HFF-Myc (cell line): ENCODE data around the gene PRKAG2.
"Not testable (repeated sequence)": the region's sequence is repeated elsewhere in the genome, so short reads cannot be mapped to it uniquely, and the experiment has no call there.

Experiments
- DNase-seq: peaks from one replicate; pipeline ENCODE4 v3.0.0-alpha.2; 2011; ENCODE audit warnings: low read depth; ENCODE audit errors: extremely low read depth
- H3K4me3 ChIP-seq: replicated peaks from 2 replicates; pipeline ENCODE4 v1.5.1; 2011; ENCODE audit warnings: low read depth, mild to moderate bottlenecking, control low read depth, low read length
- CTCF ChIP-seq: IDR thresholded peaks from 2 replicates; pipeline ENCODE4 v1.5.1; 2012; ENCODE audit warnings: mild to moderate bottlenecking, low read depth, low read length, control low read depth; ENCODE audit errors: missing control alignments

The PRKAG2 gene

GRCh38 chr7:151540146-151540545 is 336.8 kb downstream of the PRKAG2 start:
- TF ChIP-seq CTCF: no peak
- DNase-seq: no peak
- no peak overlapping the region for H3K4me3 ChIP-seq

- H3K4me3 ChIP-seq: no peak overlapping the region
- no peak for DNase-seq
- TF ChIP-seq CTCF: no peak
Observed at GRCh38 chr7:151539088-151539671, 337.7 kb downstream of the PRKAG2 start.

GRCh38 chr7:151537818-151538561 is 338.9 kb downstream of the PRKAG2 start:
- H3K4me3 ChIP-seq: no peak overlapping the region
- no peak for TF ChIP-seq CTCF
- DNase-seq: no peak

- DNase-seq, H3K4me3 ChIP-seq: not testable (repeated sequence)
Observed at GRCh38 chr7:151536178-151536577, 340.7 kb downstream of the PRKAG2 start.

GRCh38 chr7:151529842-151530241 is 347.1 kb downstream of the PRKAG2 start:
- no peak overlapping the region for H3K4me3 ChIP-seq
- TF ChIP-seq CTCF: no peak
- no peak for DNase-seq

- DNase-seq: no peak
- no peak for TF ChIP-seq CTCF
- H3K4me3 ChIP-seq: no peak overlapping the region
Observed at GRCh38 chr7:151524845-151525244, 352.1 kb downstream of the PRKAG2 start.

- no peak for TF ChIP-seq CTCF
- H3K4me3 ChIP-seq: no peak overlapping the region
- DNase-seq: no peak
Observed at GRCh38 chr7:151524331-151524730, 352.6 kb downstream of the PRKAG2 start.
